SK-N-MC (cell line): Measurements from ENCODE around the gene HRC.

Source experiments
- EZH2 ChIP-seq: fragments of 200-600 bp; sonication (generic); IDR thresholded peaks from one replicate; pipeline ENCODE4 v1.6.1; 2017; ENCODE audit warnings: antibody characterized with exemption
- FOXP2 ChIP-seq: optimal IDR thresholded peaks from 2 replicates; pipeline ENCODE3; 2011; ENCODE audit warnings: mild to moderate bottlenecking, moderate library complexity; ENCODE audit not compliant: insufficient read depth; ENCODE audit errors: extremely low read length, control extremely low read depth
- POLR2AphosphoS5 ChIP-seq: IDR thresholded peaks from 2 replicates; pipeline ENCODE4 v1.6.1; 2012; ENCODE audit warnings: mild to moderate bottlenecking, low read depth, low read length, borderline replicate concordance

- no peak for TF ChIP-seq EZH2
- TF ChIP-seq POLR2AphosphoS5, result no peak
- TF ChIP-seq FOXP2, result no peak
These were observed 10.7 kb upstream of the HRC start for GRCh38 chr19:49165865-49166301.
